Measurements from ENCODE around the gene GDPD5. TPM values are rescaled to one million over a fixed set of nuclear protein-coding genes. Genes with fewer than 3 reads are reported as not detected.
A peak's percentile ranks its signal among the peaks of the same experiment; 100 is the strongest.

The GDPD5 gene
- 12.8 TPM for total RNA-seq
- polyA plus RNA-seq (ENCODE audit: insufficient read depth in 1 of 8, insufficient read length in 8 of 8, low replicate concordance in 1 of 8), result 10 to 100 TPM; 14.1 to 33.2 (median 21.4) TPM
- long read RNA-seq, donor 1, partial matches to known transcripts, result 0 of 2 reads
- long read RNA-seq, donor 1, other reads (novel, unspliced or antisense), result 0 of 2 reads
- long read RNA-seq, donor 2, result 0 reads
- long read RNA-seq, donor 3, partial matches to known transcripts, result 0 of 2 reads
- long read RNA-seq, donor 3, other reads (novel, unspliced or antisense), result 0 of 2 reads
- long read RNA-seq, donor 4, result 0 reads
- long read RNA-seq, donor 5, result 0 reads
- long read RNA-seq, donor 6, partial matches to known transcripts, result 0 of 1 reads
- long read RNA-seq, donor 6, other reads (novel, unspliced or antisense), result 0 of 1 reads
- long read RNA-seq, donor 7, result 0 reads
- long read RNA-seq, donor 8, result 0 reads
- long read RNA-seq, donor 9, partial matches to known transcripts, result 0 of 1 reads
- long read RNA-seq, donor 9, other reads (novel, unspliced or antisense), result 0 of 1 reads
- long read RNA-seq, donor 10, partial matches to known transcripts, result 0 of 1 reads
- long read RNA-seq, donor 10, other reads (novel, unspliced or antisense), result 0 of 1 reads
- long read RNA-seq, donor 11, result 0 reads

DNA sequence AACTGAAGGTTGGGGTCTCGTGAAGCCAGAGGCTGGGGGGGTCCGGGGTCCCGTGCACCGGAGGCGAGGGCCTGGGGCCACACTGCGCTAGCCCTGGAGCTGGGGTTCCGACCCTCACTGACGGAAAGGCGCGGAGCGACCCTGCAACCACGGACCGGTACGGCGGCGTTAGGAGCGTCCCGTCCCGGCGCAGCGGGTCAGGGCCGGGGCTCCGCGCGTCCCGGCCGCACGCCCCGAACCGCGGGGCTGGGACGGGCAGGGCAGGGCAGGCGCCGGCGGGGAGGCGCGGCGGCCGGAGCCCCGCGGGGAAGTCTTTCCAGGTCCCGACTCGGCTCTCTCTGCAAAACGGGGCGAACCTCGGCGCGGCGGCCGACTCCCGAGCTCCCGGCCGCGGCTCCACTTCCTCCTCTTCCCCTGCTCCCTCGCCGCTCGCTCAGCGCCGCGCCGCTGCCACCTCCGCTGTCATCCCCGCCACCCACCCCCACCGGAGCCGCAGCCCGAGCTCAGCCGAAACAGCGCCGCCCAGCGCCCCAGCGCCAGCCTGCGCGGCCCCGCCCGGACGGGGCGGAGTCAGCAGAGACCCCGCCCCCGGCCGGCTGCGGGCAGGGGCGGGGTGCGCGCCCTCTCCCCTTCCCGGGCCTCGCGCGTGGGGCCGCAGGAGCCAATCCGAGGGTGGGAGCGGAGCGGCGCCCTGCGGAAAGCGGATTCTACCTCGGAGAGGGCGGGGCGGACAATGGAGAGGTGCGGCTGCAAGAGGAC lies at the start of gene GDPD5:
TSS of gene GDPD5 (minus strand) at position 509 of the 759 bp plus-strand sequence. CDS start 48,206 bp downstream, outside the sequence.
- Histone ChIP-seq H3K27ac (ENCODE audit: low read length) (no peak within 1 kb of the TSS), H3K9me3 (replicated peaks; ENCODE audit: control insufficient read depth, low read depth, low read length) (no peaks in the 10 kb centered on the region), H3K4me3 (ENCODE audit: low read length) (peak within 1 kb of the TSS; percentile 59), H3K27me3 (ENCODE audit: control insufficient read depth, insufficient read depth, low read length) (peaks cover 23% of the 10 kb centered on the region), H3K4me1 (ENCODE audit: control insufficient read depth, insufficient read depth, low read length) (peaks cover 35% of the 10 kb centered on the region), H3K36me3 (ENCODE audit: control insufficient read depth, insufficient read depth, low read length) (no peaks in the 10 kb centered on the region)
- DNase-seq, result peak; percentile 93
- WGBS (ENCODE audit: insufficient coverage), result under 1% methylated on average over 98 of the region's 99 CpGs

DNA sequence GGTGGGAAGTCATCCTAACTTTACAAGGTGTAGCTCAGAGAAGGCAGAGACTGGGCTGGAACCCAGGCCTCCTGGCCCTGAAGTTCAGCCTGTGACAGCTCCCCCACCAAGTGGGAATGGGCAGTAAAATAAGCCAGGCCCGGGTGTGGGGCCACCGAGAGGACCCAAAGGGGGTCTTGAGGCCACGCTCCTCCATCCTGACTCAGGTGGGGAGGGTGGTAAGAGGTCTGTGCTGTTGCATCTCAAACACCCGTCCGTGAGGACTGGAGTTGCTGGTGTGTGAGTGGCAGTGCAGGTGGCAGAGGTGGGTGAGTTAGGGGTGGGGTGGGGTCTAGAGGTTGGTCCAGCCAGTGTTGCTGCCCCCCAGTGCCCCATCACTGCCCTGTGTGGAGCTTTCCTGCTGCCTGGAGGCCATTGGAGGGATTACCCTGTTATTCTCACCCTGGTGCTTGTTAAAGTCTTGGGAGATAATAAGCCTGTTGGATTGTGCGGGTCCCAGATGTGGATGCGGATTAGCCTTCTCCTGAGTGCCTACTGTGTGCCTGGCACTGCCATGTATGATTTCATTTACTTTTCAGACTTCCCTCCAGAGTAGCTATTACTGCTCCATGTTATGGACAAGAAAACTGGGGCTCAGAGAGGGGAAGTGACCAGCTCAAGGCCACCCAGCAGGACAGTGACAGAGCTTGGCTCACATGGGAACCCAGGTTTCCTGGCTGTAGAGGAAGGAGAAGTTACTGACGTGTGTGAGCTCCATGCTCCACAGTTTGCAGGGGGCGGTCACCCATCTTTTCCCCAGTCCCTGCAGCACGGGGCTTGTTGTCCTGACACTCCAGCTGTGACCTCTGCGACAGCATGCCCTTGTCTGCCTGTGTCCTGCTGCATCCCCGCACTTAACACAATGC lies 49.2 kb upstream of the GDPD5 start:
- peaks cover 44% of the 10 kb centered on the region for H3K36me3 ChIP-seq (ENCODE audit: control insufficient read depth, insufficient read depth, low read length)
- no peaks in the 10 kb centered on the region for H3K9me3 ChIP-seq (replicated peaks; ENCODE audit: control insufficient read depth, low read depth, low read length)
- no peak overlapping the region for H3K4me3 ChIP-seq (ENCODE audit: low read length)
- no peak overlapping the region for H3K27ac ChIP-seq (ENCODE audit: low read length)
- H3K27me3 ChIP-seq (ENCODE audit: control insufficient read depth, insufficient read depth, low read length), result no peaks in the 10 kb centered on the region
- peaks cover 10% of the 10 kb centered on the region for H3K4me1 ChIP-seq (ENCODE audit: control insufficient read depth, insufficient read depth, low read length)
- no peak for DNase-seq
- WGBS (ENCODE audit: insufficient coverage), result 60% methylated on average over 9 of the region's 12 CpGs

DNA sequence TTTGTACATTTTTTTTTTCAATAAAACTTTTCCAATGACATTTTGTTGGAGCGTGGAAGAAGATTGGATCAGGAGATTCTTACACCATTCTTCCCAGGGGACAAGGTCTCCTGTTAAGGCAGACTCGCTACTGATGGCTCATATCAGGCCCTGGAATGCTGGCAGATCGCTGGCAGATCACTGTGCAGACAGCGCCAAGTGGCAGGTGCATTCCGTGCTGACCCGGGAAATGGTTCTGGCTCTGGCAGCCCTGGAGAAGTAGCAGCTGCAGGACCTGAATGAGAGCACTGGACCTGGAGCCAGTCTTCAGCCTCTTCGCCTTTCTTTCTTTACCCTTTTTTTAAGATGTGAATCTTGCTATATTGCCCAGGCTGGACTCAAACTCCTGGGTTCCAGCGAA lies 47.0 kb upstream of the GDPD5 start:
- Histone ChIP-seq H3K9me3 (replicated peaks; ENCODE audit: control insufficient read depth, low read depth, low read length) (no peaks in the 10 kb centered on the region), H3K4me1 (ENCODE audit: control insufficient read depth, insufficient read depth, low read length) (peaks cover 8% of the 10 kb centered on the region), H3K27ac (ENCODE audit: low read length) (no peak overlapping the region), H3K4me3 (ENCODE audit: low read length) (no peak overlapping the region), H3K27me3 (ENCODE audit: control insufficient read depth, insufficient read depth, low read length) (no peaks in the 10 kb centered on the region), H3K36me3 (ENCODE audit: control insufficient read depth, insufficient read depth, low read length) (peaks cover 64% of the 10 kb centered on the region)
- WGBS (ENCODE audit: insufficient coverage), result 59% methylated on average over 7 of the region's 8 CpGs
- no peak for DNase-seq

DNA sequence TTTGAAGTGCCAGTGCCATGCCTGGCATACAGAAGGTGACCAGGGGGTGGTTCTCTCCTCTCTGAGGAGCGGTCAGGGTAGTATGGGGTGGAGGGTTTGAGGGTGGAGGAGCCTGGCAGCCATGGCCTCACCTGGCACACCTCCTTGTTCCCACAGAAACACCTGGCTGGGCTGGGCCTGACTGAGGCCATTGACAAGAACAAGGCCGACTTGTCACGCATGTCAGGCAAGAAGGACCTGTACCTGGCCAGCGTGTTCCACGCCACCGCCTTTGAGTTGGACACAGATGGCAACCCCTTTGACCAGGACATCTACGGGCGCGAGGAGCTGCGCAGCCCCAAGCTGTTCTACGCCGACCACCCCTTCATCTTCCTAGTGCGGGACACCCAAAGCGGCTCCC lies 45.9 kb upstream of the GDPD5 start:
- no peak overlapping the region for H3K27ac ChIP-seq (ENCODE audit: low read length)
- H3K9me3 ChIP-seq (replicated peaks; ENCODE audit: control insufficient read depth, low read depth, low read length), result no peaks in the 10 kb centered on the region
- H3K4me3 ChIP-seq (ENCODE audit: low read length), result no peak overlapping the region
- no peak for DNase-seq
- no peaks in the 10 kb centered on the region for H3K27me3 ChIP-seq (ENCODE audit: control insufficient read depth, insufficient read depth, low read length)
- WGBS (ENCODE audit: insufficient coverage), result 90% methylated on average over 13 of the region's 14 CpGs
- peaks cover 8% of the 10 kb centered on the region for H3K4me1 ChIP-seq (ENCODE audit: control insufficient read depth, insufficient read depth, low read length)
- H3K36me3 ChIP-seq (ENCODE audit: control insufficient read depth, insufficient read depth, low read length), result peaks cover 73% of the 10 kb centered on the region

GRCh38 chr11:75570559-75571139 lies 44.9 kb upstream of the GDPD5 start:
- no peaks in the 10 kb centered on the region for H3K27me3 ChIP-seq (ENCODE audit: control insufficient read depth, insufficient read depth, low read length)
- peaks cover 80% of the 10 kb centered on the region for H3K36me3 ChIP-seq (ENCODE audit: control insufficient read depth, insufficient read depth, low read length)
- peaks cover 10% of the 10 kb centered on the region for H3K4me1 ChIP-seq (ENCODE audit: control insufficient read depth, insufficient read depth, low read length)
- no peaks in the 10 kb centered on the region for H3K9me3 ChIP-seq (replicated peaks; ENCODE audit: control insufficient read depth, low read depth, low read length)
- 76% methylated on average over 4 of the region's 9 CpGs for WGBS (ENCODE audit: insufficient coverage)
- no peak for DNase-seq
- no peak overlapping the region for H3K27ac ChIP-seq (ENCODE audit: low read length)
- no peak overlapping the region for H3K4me3 ChIP-seq (ENCODE audit: low read length)

DNA sequence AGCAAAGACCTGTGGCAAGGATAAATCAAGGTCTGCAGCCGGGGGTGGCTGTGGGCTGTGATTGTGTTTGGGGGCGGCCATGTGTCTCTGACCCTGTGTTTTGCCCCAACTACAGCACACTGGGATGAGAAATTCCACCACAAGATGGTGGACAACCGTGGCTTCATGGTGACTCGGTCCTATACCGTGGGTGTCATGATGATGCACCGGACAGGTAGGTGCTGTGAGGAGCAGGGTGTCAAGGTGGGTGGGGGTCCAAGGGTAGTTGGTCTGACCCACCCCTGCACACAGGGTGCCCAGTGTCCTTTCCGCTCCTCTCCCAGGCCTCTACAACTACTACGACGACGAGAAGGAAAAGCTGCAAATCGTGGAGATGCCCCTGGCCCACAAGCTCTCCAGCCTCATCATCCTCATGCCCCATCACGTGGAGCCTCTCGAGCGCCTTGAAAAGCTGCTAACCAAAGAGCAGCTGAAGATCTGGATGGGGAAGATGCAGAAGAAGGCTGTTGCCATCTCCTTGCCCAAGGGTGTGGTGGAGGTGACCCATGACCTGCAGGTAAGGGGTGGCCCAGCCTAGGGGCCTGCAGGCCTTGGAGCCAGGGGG lies 43.0 kb upstream of the GDPD5 start:
- Histone ChIP-seq H3K36me3 (ENCODE audit: control insufficient read depth, insufficient read depth, low read length) (peaks cover 90% of the 10 kb centered on the region), H3K4me1 (ENCODE audit: control insufficient read depth, insufficient read depth, low read length) (peaks cover 29% of the 10 kb centered on the region), H3K27ac (ENCODE audit: low read length) (no peak overlapping the region), H3K27me3 (ENCODE audit: control insufficient read depth, insufficient read depth, low read length) (no peaks in the 10 kb centered on the region), H3K4me3 (ENCODE audit: low read length) (no peak overlapping the region), H3K9me3 (replicated peaks; ENCODE audit: control insufficient read depth, low read depth, low read length) (no peaks in the 10 kb centered on the region)
- no peak for DNase-seq
- 78% methylated on average over 12 of the region's 14 CpGs for WGBS (ENCODE audit: insufficient coverage)

- H3K27me3 ChIP-seq (ENCODE audit: control insufficient read depth, insufficient read depth, low read length), result no peaks in the 10 kb centered on the region
- no peak overlapping the region for H3K4me3 ChIP-seq (ENCODE audit: low read length)
- peaks cover 34% of the 10 kb centered on the region for H3K4me1 ChIP-seq (ENCODE audit: control insufficient read depth, insufficient read depth, low read length)
- no peak overlapping the region for H3K27ac ChIP-seq (ENCODE audit: low read length)
- H3K36me3 ChIP-seq (ENCODE audit: control insufficient read depth, insufficient read depth, low read length), result peaks cover 85% of the 10 kb centered on the region
- H3K9me3 ChIP-seq (replicated peaks; ENCODE audit: control insufficient read depth, low read depth, low read length), result no peaks in the 10 kb centered on the region
- no peak for DNase-seq
- WGBS (ENCODE audit: insufficient coverage), result 78% methylated on average over 6 of the region's 6 CpGs
Measured at GRCh38 chr11:75567971-75568370, 42.2 kb upstream of the GDPD5 start.

- peaks cover 73% of the 10 kb centered on the region for H3K36me3 ChIP-seq (ENCODE audit: control insufficient read depth, insufficient read depth, low read length)
- WGBS (ENCODE audit: insufficient coverage), result 90% methylated on average over 25 of the region's 34 CpGs
- H3K27me3 ChIP-seq (ENCODE audit: control insufficient read depth, insufficient read depth, low read length), result no peaks in the 10 kb centered on the region
- H3K27ac ChIP-seq (ENCODE audit: low read length), result no peak overlapping the region
- H3K4me3 ChIP-seq (ENCODE audit: low read length), result no peak overlapping the region
- peaks cover 30% of the 10 kb centered on the region for H3K4me1 ChIP-seq (ENCODE audit: control insufficient read depth, insufficient read depth, low read length)
- no peaks in the 10 kb centered on the region for H3K9me3 ChIP-seq (replicated peaks; ENCODE audit: control insufficient read depth, low read depth, low read length)
- no peak for DNase-seq
Measured at GRCh38 chr11:75566763-75567279, 41.1 kb upstream of the GDPD5 start.
